ENCODE results near the gene LHFPL5. TPM values are rescaled to one million over a fixed set of nuclear protein-coding genes. Genes with fewer than 3 reads are reported as not detected.

LHFPL5 gene
- total RNA-seq, 1 donor from 2014 or later = not detected

GRCh38 chr6:35839019-35839418 lies 33.9 kb downstream of the LHFPL5 start:
- H3K27ac Mint-ChIP-seq (ENCODE audit: unreplicated experiment) = no peak overlapping the region
- peaks cover 13% of the 10 kb centered on the region for H3K36me3 Mint-ChIP-seq (ENCODE audit: low read depth)
- no peaks in the 10 kb centered on the region for H3K9me3 Mint-ChIP-seq
- no peaks in the 10 kb centered on the region for H3K27me3 Mint-ChIP-seq (ENCODE audit: low read depth)
- TF ChIP-seq CTCF (conservative IDR thresholded peaks at IDR 0.05) = no peak
- no peak for DNase-seq (ENCODE audit: low read depth, low spot score)
- H3K4me3 Mint-ChIP-seq = no peak overlapping the region
- no peaks in the 10 kb centered on the region for H3K4me1 Mint-ChIP-seq

DNA sequence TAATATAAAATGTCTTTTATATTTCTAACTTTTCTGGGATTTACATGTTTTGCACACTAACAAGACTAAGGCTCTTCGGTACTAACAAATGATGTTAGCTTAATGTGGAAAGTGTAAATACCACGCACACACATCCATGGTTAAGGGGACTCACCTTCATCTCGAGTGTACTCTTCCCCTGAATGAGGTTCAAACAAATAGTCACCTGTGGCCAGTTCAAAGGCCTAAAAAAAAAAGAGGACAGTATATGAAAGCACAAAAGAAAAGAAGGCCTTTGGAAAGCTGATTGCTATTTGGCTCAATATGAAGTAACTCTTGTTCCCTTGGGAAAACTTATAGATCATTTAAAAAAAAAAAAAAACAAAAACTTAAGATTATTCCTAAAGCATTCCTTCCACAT lies 37.2 kb downstream of the LHFPL5 start:
- no peak for TF ChIP-seq CTCF (conservative IDR thresholded peaks at IDR 0.05)
- no peak for DNase-seq (ENCODE audit: low read depth, low spot score)
- Mint-ChIP-seq H3K27ac (ENCODE audit: unreplicated experiment) (no peak overlapping the region), H3K9me3 (no peaks in the 10 kb centered on the region), H3K36me3 (ENCODE audit: low read depth) (peaks cover 24% of the 10 kb centered on the region), H3K4me1 (no peaks in the 10 kb centered on the region), H3K4me3 (no peak overlapping the region), H3K27me3 (ENCODE audit: low read depth) (no peaks in the 10 kb centered on the region)

DNA sequence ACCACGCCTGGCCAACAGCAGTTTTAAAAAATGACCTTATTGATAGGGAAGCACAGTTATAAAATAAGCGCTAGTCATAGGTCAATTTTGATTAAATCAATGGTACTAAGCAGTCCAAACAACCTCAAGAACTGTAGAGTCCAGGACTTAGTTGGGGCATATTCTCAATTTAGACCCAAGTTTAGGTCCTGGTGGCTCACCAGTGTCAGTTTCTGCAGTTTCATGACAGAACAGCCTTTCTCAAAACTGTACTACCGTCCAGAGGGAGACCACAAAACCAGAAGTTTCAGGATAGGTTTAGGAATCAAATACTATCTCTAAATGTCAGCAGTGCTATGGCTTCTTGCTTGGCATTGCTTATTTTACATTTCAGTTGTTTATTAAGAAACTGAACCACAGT lies 39.1 kb downstream of the LHFPL5 start:
- Mint-ChIP-seq H3K36me3 (ENCODE audit: low read depth) (peaks cover 37% of the 10 kb centered on the region), H3K4me3 (no peak overlapping the region), H3K4me1 (no peaks in the 10 kb centered on the region), H3K27me3 (ENCODE audit: low read depth) (no peaks in the 10 kb centered on the region), H3K9me3 (peaks cover 2% of the 10 kb centered on the region), H3K27ac (ENCODE audit: unreplicated experiment) (no peak overlapping the region)
- TF ChIP-seq CTCF (conservative IDR thresholded peaks at IDR 0.05) = no peak
- DNase-seq (ENCODE audit: low read depth, low spot score) = no peak

DNA sequence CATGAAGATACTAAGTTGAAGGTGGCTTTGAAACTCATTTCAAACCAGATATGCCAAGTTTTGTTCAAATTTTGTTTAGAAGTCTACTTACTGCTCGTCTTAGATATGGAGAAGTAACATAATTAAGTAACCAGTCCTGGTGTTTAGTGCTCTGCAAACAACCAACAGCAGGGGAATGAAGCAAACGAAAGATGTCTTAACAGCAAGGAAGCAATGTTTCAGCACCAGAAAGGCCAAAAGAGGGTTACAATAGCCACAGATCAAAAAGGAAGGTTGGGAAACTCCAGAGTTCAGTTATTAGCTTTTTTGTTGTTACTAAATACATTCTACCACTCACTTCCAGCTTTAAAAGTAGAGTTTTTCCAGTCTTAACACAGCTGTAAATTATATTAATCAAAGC lies 45.1 kb downstream of the LHFPL5 start:
- H3K4me3 Mint-ChIP-seq = no peak overlapping the region
- no peak for DNase-seq (ENCODE audit: low read depth, low spot score)
- H3K27ac Mint-ChIP-seq (ENCODE audit: unreplicated experiment) = no peak overlapping the region
- TF ChIP-seq CTCF (conservative IDR thresholded peaks at IDR 0.05) = no peak
- H3K36me3 Mint-ChIP-seq (ENCODE audit: low read depth) = peaks cover 46% of the 10 kb centered on the region
- H3K4me1 Mint-ChIP-seq = no peaks in the 10 kb centered on the region
- H3K27me3 Mint-ChIP-seq (ENCODE audit: low read depth) = no peaks in the 10 kb centered on the region
- peaks cover 2% of the 10 kb centered on the region for H3K9me3 Mint-ChIP-seq

DNA sequence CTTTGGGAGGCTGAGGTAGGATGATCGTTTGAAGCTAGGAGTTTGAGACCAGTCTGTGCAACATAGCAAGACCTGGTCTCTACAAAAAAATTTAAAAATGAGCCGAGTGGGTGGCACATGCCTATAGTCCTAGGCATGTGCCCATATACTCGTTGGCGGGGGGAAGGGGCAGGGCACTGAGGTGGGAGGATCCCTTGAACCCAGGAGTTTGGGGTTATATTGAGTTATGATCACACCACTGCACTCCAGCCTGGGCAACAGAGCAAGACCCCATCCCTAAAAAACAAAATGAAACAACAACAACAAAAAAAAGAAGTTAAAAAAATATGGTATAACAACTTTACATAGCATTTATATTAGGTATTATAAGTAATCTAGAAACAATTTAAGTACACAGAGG lies 47.8 kb downstream of the LHFPL5 start:
- TF ChIP-seq CTCF (conservative IDR thresholded peaks at IDR 0.05) = no peak
- Mint-ChIP-seq H3K36me3 (ENCODE audit: low read depth) (peaks cover 40% of the 10 kb centered on the region), H3K27me3 (ENCODE audit: low read depth) (no peaks in the 10 kb centered on the region), H3K4me1 (no peaks in the 10 kb centered on the region), H3K27ac (ENCODE audit: unreplicated experiment) (no peak overlapping the region), H3K9me3 (peaks cover 2% of the 10 kb centered on the region), H3K4me3 (no peak overlapping the region)
- DNase-seq (ENCODE audit: low read depth, low spot score) = no peak

GRCh38 chr6:35856250-35856649 lies 51.1 kb downstream of the LHFPL5 start:
- Mint-ChIP-seq H3K36me3 (ENCODE audit: low read depth) (peaks cover 28% of the 10 kb centered on the region), H3K27ac (ENCODE audit: unreplicated experiment) (no peak overlapping the region), H3K4me1 (no peaks in the 10 kb centered on the region), H3K27me3 (ENCODE audit: low read depth) (no peaks in the 10 kb centered on the region), H3K9me3 (no peaks in the 10 kb centered on the region), H3K4me3 (no peak overlapping the region)
- DNase-seq (ENCODE audit: low read depth, low spot score) = no peak
- TF ChIP-seq CTCF (conservative IDR thresholded peaks at IDR 0.05) = no peak

Data from neural crest cell (in vitro differentiated cells).